Epithelial cell of esophagus (primary cell): ENCODE results near the gene PRKG1.

Experiments used
- DNase-seq: peaks from one replicate; pipeline ENCODE4 v3.0.0; 2010; ENCODE audit warnings: low read depth
- H3K4me3 ChIP-seq: 2 replicates; pipeline ENCODE4 v1.5.1; 2011; ENCODE audit warnings: mild to moderate bottlenecking, low read length, control low read depth
- TF ChIP-seq, protein P1 (sequence below): IDR thresholded peaks from 2 replicates; pipeline ENCODE4 v1.5.1; 2011; ENCODE audit warnings: low read depth, mild to moderate bottlenecking, low read length, control low read depth, inconsistent platforms; ENCODE audit not compliant: insufficient read depth; ENCODE audit errors: missing control alignments

Gene PRKG1

DNA sequence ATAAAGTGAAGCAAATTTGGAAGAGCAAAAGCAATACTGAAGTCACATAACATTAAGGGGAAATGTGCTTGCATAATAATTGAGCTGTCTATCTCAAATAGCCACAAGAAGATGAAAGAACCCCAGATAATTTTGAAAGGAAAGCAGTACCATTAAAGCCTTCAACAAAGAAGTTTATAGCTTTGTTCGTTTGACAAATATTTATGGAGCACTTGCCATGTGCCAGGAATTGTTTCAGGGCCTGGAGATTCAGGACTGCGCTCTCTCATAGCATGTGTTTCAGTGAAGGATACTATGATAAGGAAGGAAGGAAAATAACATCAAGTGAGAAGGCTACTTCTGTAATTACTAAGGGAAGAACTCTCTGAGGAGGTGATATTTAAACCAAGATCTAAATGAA, 837.4 kb downstream of the PRKG1 start:
- TF ChIP-seq, protein P1, sequence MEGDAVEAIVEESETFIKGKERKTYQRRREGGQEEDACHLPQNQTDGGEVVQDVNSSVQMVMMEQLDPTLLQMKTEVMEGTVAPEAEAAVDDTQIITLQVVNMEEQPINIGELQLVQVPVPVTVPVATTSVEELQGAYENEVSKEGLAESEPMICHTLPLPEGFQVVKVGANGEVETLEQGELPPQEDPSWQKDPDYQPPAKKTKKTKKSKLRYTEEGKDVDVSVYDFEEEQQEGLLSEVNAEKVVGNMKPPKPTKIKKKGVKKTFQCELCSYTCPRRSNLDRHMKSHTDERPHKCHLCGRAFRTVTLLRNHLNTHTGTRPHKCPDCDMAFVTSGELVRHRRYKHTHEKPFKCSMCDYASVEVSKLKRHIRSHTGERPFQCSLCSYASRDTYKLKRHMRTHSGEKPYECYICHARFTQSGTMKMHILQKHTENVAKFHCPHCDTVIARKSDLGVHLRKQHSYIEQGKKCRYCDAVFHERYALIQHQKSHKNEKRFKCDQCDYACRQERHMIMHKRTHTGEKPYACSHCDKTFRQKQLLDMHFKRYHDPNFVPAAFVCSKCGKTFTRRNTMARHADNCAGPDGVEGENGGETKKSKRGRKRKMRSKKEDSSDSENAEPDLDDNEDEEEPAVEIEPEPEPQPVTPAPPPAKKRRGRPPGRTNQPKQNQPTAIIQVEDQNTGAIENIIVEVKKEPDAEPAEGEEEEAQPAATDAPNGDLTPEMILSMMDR = no peak
- no peak overlapping the region for H3K4me3 ChIP-seq
- no peak for DNase-seq

DNA sequence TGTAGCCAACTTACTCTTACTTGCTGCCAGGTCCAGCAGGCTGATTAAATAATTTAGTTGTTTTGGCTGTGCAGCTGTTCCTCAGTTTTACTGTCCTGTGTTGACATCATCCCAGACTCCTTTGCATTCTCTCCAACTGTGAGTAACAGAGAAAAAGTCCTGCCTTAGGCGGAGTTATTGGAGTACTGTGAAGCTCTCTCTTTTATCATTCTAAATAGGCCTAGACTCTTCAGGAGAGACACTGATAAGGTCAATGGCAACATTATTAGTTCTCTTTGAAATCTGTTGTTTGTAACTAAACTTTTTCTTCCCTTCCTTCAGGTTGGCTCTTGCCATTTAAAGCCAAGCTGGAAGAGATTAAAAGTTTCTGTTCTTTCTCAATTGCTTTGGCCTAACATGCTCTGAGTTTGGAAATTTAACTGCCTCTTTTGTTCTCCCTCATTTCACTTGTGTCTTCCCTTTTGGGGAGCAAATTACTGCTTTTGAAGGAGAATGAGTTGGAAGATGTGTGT, 840.8 kb downstream of the PRKG1 start:
- no peak overlapping the region for H3K4me3 ChIP-seq
- DNase-seq = no peak

DNA sequence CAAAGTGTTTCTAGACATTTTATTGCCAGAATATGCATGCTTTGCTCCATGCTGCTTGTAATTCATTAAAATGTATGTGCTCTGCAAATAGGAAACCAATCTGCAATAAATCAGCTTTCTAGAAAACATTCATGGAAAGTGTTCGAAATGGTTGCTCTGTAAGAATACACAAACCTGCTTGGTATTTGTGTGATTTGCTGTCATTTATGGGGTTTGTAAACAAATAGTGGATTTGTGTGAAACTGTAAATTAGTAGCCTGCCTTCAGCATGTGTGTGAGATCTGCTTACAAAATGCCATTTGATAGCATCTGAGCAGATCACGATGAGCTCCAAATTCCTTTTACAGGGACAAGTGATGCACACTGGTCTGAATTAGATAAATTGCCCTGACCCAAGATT, 844.2 kb downstream of the PRKG1 start:
- TF ChIP-seq, protein P1 = no peak
- H3K4me3 ChIP-seq = no peak overlapping the region
- DNase-seq = no peak

More for the DNA sequence above, 840.8 kb downstream of the PRKG1 start:
- TF ChIP-seq, protein P1 = no peak

DNA sequence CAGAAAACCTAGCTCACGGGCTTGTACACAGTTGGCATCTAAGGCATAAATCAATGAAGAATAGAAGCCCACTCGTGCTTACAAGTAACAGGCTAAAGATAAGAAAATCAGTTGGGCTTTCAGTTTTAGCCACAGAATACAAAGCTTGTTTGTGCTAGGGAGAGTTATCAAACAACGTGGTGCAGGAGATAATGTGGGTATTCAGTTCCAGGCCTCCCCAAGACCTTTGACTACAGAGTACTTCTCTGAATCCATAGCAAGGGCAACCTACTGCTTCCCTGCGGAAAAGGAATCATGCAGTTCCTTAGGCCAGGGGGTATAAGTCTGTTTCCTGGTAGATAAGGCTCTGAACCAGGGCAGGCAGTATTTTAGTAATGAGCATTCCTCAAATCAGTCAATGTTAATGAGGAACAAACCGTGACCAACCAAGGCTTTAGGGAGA, 844.6 kb downstream of the PRKG1 start:
- TF ChIP-seq, protein P1 = no peak
- no peak overlapping the region for H3K4me3 ChIP-seq
- no peak for DNase-seq

DNA sequence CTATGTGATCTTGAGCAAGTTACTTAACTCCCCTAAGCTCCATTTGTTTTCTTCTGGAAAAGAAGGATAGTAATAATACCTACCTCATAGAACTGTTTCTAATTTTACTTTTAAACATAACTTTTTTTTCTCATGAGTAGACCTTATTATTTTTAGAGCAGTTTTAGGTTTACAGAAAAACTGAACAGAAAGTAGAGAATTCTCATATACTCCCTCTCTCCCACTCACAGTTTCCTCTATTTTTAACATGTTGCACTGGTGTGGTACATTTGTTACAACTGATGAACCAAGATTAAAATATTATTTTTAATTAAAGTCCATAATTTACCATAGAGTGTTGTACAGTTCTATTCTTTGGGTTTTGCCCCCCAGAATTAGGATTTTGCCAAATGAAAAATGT, 846.4 kb downstream of the PRKG1 start:
- no peak overlapping the region for H3K4me3 ChIP-seq
- no peak for DNase-seq
- TF ChIP-seq, protein P1 = no peak

DNA sequence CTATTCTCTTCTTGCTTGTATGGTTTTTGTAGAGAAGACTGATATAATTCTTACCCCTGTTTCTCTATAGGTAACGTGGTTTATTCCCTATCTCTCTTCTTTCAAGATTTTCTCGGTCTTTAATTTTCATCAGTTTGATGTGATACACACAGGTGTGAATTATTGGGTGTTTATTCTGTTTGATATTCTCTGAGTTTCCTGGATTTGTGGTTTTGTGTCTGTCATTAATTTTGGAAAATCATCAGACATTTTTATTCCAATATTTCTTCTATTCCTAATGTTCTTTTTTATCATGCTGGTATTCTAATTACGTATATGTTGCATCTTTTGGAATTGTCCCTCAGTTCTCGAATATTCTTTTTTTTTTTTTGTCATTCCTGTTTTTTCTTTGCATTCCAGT, 850.1 kb downstream of the PRKG1 start:
- no peak overlapping the region for H3K4me3 ChIP-seq
- no peak for DNase-seq
- TF ChIP-seq, protein P1 = no peak

DNA sequence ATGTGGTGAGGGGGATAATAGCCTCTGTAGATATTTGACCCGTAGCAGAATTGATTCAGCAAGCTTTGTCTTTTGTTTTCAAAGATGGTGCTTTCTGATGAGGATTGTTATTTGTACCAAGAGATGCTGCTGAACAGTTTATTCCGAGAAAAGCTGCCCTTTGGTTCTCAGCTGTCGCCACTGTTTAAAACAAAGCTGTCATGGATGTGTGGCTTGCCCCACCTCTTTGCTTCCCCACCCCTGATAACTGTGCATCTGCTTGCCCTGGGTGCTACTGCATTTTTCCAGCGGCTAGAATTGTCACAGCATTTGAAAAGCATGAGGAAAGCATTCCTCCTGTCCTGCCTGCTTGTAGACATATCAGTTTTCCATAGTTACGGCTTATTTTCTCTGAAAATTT, 852.0 kb downstream of the PRKG1 start:
- DNase-seq = no peak
- no peak overlapping the region for H3K4me3 ChIP-seq
- TF ChIP-seq, protein P1 = no peak
